K562 treated with DMSO at 1 percent for 4 hours (cell line): ENCODE results near the gene TAF6. TPM values are rescaled to one million over a fixed set of nuclear protein-coding genes. Genes with fewer than 3 reads are reported as not detected.

Source experiments
- total RNA-seq: library from RNA; unstranded; fragments of 300-600 nt; gene quantifications from 2 replicates; pipeline ENCODE4 v1.2.3, GENCODE V29; 2022; ENCODE audit not compliant: insufficient read depth

The TAF6 gene
- 83.4 and 94.5 TPM in 2 replicates for total RNA-seq

GRCh38 chr7:100119072-100119969 lies at the start of gene TAF6, which contains the start of gene CNPY4:
TSS of gene TAF6 (minus strand) at chr7:100119358. CDS start at chr7:100114209, 5,149 bp downstream.
TSS of gene CNPY4 (plus strand) at chr7:100119634. CDS start at chr7:100119745, 111 bp downstream.

DNA sequence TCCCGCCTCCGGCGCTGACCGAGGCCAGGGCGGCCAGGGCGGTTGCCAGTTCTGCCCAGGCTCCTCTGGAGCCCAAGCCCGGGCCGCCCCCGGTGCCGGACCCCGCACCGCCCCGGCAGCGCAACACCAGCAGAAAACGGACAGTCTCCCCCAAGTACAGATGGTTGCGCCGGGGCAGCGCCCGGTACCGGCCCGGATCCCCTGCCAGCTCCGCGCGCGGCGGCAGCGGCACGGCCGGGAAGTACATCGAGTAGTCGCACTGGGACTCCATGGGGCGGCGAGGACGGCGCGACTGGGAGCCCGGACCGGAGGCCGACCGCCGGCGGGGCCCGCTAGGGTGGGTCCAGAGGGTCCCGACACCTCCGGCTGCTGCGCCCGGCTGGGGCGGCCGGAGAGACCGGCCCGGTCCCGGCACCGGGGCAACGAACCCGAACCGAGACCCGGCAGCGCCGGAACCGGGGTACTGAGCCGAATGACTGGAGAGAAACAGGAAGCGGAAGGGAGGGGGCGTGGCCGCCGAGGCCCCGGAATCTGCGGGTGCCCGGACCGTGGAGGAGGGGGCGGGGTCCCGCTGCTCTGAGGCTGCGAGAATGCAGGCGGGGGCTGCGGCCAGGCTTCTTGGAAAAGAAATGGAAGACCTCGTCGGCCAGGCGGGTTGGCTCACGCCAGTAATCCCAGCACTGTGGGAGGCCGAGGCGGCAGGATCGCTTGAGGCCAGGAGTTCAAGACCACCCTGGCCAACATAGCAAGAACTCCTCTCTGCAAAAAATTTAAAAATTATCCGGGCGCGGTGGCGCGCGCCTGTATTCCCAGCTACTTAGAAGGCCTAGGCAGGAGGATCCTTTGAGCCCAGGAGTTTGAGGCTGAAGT lies 39.3 kb upstream of the TAF6 start, which contains the start of gene TRAPPC14:
TRAPPC14 (minus strand) TSS at position 495 of the 870 bp plus-strand sequence; CDS start at position 271, 224 bp downstream.

GRCh38 chr7:100148559-100149328 lies 29.6 kb upstream of the TAF6 start, which contains the start of gene LAMTOR4:
TSS of gene LAMTOR4 (plus strand) at chr7:100148918. CDS start at chr7:100148973, 55 bp downstream.

DNA sequence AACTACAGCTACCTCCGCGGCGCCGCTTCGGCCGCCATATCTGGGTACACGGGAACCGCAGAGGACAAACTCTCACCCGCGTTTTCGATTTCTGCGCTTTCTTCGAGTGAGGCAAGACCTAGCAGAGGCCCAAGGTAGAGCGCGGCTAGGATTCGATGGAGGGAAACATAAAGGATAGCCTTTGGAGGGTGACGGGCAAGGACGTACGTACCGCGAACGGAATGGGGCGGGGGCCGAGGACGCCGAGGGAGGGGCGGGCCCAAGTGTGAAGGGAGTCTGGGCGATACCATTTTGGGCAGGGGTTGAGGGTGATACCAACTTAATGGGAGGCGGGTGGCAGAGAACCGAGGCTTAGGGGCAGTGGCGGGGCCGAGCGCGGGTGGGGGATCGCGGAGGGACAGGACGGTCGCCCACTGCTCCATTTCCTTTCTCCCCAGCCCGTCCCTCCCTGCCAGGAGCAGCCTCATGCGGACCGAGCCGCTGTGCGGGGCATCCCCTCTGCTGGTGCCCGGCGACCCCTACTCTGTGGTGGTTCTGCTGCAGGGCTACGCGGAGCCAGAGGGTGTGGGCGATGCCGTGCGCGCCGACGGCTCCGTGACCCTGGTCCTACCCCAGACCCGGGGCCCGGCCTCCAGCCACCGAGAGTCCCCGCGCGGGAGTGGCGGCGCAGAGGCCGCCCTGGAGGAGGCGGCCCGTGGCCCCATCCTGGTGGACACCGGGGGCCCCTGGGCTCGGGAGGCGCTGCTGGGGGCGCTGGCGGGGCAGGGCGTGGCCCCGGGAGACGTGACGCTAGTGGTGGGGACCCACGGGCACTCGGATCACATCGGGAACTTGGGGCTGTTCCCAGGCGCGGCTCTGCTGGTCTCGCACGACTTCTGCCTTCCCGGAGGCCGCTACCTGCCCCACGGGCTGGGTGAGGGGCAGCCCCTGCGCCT lies 8.0 kb upstream of the TAF6 start, which contains the start of gene MBLAC1:
MBLAC1 (plus strand) TSS at position 37 of the 935 bp plus-strand sequence; CDS start at position 466, 429 bp downstream.

DNA sequence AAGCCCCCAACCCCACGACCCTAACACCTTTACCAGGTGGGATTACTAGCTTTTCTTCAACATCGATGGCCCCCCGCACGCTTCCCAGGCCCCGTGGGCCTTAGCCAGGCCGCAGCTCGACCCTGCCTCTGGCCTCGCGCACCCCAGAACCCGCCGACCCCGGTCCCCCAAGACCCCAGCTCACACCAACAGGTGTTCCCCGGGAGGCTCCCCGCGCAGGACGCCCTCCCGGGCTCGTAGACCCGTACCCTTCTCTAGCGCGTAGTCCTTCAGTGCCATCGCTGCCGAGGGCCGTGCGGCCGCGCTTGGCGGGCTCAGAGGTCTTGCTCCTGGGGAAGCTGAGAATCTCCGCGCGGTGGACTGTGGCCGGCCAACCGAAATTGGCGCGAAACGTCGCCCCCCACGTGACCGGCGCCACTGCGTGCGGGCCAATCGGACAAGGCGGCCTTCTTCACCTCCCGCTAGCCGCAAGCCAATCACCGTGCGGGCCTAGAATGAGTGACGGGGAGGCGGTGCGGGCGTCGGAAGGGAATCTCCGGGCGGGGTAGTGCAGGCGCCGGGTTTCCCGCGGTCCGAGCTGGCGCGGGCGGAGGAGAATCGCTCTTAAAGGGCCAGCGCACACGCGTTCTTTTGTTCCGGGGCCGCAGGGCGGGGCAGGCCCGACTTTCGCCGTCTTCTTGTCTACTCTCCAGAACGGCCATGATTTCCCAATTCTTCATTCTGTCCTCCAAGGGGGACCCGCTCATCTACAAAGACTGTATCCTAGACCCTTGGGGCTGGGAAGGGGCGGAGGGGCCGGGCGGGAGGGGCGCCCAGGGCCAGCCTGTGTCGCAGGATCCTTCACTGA lies 17.9 kb downstream of the TAF6 start, which contains the start of the genes AP4M1 and MCM7:
AP4M1 (plus strand) TSS at position 628 of the 847 bp plus-strand sequence; CDS start at position 700, 72 bp downstream.
MCM7 (minus strand) TSS at position 382 of the 847 bp plus-strand sequence; CDS start at position 279, 103 bp downstream.

DNA sequence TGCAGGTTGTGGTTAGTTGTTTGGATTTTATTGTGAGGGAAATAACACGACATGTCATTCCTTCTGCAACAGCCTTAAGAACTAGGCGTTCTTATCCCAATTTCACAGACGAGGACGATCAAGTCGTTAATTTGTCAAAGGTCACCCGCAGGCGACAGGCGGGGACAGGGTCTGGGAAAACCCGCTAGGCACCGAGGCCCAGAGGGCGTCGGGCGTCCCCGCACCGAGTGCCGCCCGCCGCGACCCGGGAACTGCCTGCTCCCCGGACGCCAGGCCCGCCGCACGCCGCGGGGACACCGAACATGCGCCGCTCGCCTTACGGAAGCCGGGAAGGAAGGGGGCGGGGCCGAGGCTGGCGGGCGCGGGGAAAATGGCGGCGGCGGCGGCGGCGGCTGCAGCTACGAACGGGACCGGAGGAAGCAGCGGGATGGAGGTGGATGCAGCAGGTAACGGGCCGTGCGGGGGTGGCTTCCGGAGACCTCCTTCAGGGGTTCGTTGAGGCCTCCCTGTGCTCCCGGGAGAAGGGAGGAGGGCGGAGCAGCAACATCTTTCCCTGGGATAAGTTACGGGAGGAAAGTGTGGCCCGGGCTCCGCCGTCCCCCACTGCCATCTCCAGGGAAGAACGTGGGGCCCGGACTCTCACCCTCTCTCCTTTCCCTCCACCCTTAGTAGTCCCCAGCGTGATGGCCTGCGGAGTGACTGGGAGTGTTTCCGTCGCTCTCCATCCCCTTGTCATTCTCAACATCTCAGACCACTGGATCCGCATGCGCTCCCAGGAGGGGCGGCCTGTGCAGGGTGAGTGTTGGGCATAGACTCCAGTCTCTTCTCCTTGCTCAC lies 30.3 kb downstream of the TAF6 start, which contains the start of gene COPS6:
COPS6 (plus strand) TSS at position 349 of the 837 bp plus-strand sequence; CDS start at position 371, 22 bp downstream.

DNA sequence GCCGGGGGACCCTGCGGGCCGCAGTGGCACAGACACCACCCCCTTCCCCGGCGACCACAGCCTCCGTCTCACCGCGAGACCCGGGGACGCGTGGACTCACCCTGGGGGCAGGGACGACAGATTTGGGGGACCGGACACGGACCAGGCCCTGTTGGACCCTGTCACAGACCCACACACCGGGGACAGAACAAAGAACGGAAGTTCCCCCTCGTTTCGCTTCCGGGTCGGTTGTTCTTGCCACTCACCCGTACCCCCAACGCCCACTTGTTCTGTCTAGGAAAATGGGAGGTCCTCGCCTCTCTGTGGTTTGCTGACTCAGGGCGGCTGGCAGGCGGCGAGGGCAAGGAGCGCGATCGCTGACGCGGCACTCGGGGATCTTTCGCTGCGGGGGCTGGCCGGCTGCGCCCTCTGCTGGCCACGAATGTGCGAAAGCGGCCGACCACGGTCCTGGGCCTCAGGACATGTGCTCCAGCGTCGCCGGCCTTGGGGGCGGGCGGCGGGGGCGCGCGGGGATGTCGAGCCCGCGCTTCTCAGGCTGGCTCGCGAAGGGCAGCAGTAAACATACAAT lies 37.5 kb downstream of the TAF6 start, which contains the start of gene ZNF3:
ZNF3 (minus strand) TSS at position 189 of the 568 bp plus-strand sequence. CDS start 4,366 bp downstream, outside the sequence.

Other genes with a start within 250 kb of the TAF6 start
- gene OR2AE1, start 242.3 kb downstream of the TAF6 start, total RNA-seq: not detected in 2 replicates
- 35.4 and 35.7 TPM in 2 replicates for gene TRIM4, start 199.8 kb downstream of the TAF6 start, total RNA-seq
- not detected in 2 replicates for gene GJC3, start 189.7 kb downstream of the TAF6 start, total RNA-seq
- not detected in 2 replicates for gene AZGP1, start 143.3 kb downstream of the TAF6 start, total RNA-seq
- 15.1 and 17.2 TPM in 2 replicates for gene ZKSCAN1, start 103.8 kb downstream of the TAF6 start, total RNA-seq
- gene ZSCAN21, start 69.6 kb downstream of the TAF6 start, total RNA-seq: 8.1 and 8.9 TPM in 2 replicates
- gene ZNF3, start 37.6 kb downstream of the TAF6 start, total RNA-seq: 17.9 and 23.2 TPM in 2 replicates
- 158 and 176 TPM in 2 replicates for gene COPS6, start 30.4 kb downstream of the TAF6 start, total RNA-seq
- 544 and 550 TPM in 2 replicates for gene MCM7, start 18.0 kb downstream of the TAF6 start, total RNA-seq
- 10.1 and 12.3 TPM in 2 replicates for gene AP4M1, start 17.7 kb downstream of the TAF6 start, total RNA-seq
- gene CNPY4, start 276 bp upstream of the TAF6 start, total RNA-seq: 4.1 and 6.5 TPM in 2 replicates
- 1.5 and 1.9 TPM in 2 replicates for gene MBLAC1, start 7.6 kb upstream of the TAF6 start, total RNA-seq
- 305 and 308 TPM in 2 replicates for gene LAMTOR4, start 29.6 kb upstream of the TAF6 start, total RNA-seq
- 15.4 and 28.7 TPM in 2 replicates for gene TRAPPC14, start 39.4 kb upstream of the TAF6 start, total RNA-seq
- gene GAL3ST4, start 49.3 kb upstream of the TAF6 start, total RNA-seq: 2.3 and 3.4 TPM in 2 replicates
- gene GPC2, start 58.0 kb upstream of the TAF6 start, total RNA-seq: 0.82 and 4.1 TPM in 2 replicates
- gene STAG3, start 58.6 kb upstream of the TAF6 start, total RNA-seq: 5.7 TPM in 2 replicates
- gene PVRIG, start 100.6 kb upstream of the TAF6 start, total RNA-seq: not detected in 2 replicates
- 2.6 and 2.8 TPM in 2 replicates for gene SPDYE3, start 188.3 kb upstream of the TAF6 start, total RNA-seq
- gene PILRB, start 238.8 kb upstream of the TAF6 start, total RNA-seq: 28.5 and 33.4 TPM in 2 replicates